AG10803 (cell line): ENCODE data around the gene FAAP20.

Experiments used
- DNase-seq: peaks from one replicate; pipeline ENCODE4 v3.0.0; 2010; ENCODE audit warnings: low read depth
- H3K4me3 ChIP-seq: 2 replicates; pipeline ENCODE4 v1.5.1; 2011; ENCODE audit warnings: mild to moderate bottlenecking, low read length, control low read depth
- TF ChIP-seq, protein P1 (sequence below): conservative IDR thresholded peaks from 2 replicates; pipeline ENCODE4 v1.5.1; 2011; ENCODE audit warnings: mild to moderate bottlenecking, low read length, control low read depth, inconsistent platforms

FAAP20 gene

DNA sequence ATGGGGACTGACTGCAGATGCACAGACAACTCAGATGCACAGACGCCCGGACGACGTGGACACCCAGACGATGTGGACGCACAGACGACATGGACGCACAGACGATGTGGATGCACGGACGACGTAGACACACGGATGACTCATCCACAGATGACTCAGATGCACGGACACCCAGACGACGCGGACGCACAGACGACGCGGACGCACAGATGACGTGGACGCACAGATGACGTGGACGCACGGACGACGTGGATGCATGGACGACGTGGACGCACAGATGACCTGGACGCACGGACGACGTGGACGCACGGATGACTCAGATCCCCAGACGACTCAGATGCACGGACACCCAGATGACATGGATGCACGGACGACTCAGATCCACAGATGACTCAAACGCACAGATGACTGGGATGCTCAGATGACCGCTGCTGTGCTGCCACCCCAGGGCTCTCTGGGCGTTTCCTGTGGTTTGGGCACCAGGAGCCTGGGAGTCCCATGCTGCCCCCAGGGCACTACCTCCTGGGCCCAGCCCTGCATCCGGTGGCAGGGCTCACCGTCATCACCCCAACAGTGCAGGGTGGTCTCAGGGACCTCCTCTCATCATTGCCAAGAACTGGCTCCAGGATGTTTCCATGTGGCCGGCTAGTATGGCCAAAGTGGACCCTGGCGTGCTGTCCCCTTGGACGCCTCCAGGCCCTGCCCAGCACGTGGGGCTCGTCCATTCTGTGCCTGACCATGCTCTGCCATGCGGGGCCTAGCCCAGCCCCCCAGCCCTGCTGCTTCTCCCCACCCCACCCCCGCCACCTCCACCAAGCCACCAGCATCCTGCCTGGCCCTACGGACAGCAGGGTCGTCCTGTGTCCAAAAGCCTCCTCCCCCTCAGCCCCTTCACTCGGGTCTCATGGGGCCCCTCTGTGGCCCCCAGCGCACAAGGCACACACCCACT, 14.0 kb downstream of the FAAP20 start:
- DNase-seq: no peak
- no peak overlapping the region for H3K4me3 ChIP-seq
- TF ChIP-seq, protein P1, sequence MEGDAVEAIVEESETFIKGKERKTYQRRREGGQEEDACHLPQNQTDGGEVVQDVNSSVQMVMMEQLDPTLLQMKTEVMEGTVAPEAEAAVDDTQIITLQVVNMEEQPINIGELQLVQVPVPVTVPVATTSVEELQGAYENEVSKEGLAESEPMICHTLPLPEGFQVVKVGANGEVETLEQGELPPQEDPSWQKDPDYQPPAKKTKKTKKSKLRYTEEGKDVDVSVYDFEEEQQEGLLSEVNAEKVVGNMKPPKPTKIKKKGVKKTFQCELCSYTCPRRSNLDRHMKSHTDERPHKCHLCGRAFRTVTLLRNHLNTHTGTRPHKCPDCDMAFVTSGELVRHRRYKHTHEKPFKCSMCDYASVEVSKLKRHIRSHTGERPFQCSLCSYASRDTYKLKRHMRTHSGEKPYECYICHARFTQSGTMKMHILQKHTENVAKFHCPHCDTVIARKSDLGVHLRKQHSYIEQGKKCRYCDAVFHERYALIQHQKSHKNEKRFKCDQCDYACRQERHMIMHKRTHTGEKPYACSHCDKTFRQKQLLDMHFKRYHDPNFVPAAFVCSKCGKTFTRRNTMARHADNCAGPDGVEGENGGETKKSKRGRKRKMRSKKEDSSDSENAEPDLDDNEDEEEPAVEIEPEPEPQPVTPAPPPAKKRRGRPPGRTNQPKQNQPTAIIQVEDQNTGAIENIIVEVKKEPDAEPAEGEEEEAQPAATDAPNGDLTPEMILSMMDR: no peak

DNA sequence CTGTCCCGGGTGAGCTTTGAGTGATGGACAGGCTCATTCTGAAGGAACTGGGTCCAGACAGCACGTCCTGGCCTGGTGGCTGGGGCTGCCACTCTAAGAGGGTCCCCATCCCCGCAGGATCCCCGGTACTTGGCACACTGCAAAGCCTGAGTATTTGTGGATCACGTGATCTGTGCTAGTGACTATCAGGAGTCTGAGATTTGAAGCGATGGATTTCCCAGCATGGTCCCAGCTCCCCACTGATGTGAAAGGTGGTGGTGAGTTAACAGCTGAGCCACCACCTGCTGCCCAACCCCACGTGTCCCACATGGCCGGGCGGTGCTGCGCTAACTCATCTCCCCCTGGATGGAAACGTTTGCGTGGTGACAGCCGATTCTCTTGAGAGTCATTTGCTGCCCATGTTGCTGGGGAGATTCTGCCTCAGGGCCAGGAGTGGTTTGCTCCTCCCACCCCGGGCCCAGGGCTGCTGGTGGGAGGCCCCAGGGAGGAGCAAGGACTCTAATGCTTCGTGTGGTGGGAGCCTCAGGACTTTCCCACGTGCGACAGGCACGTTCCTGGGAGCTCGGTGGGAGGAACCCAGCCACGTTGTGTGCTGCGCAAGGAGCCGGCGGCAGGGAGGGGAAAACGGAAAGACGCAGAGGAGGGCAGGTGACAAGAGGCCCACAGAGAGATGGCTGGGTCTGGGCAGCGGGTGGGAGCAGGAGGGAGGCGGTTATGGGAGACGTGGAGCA, 15.1 kb downstream of the FAAP20 start:
- TF ChIP-seq, protein P1: no peak
- no peak overlapping the region for H3K4me3 ChIP-seq
- DNase-seq: no peak

DNA sequence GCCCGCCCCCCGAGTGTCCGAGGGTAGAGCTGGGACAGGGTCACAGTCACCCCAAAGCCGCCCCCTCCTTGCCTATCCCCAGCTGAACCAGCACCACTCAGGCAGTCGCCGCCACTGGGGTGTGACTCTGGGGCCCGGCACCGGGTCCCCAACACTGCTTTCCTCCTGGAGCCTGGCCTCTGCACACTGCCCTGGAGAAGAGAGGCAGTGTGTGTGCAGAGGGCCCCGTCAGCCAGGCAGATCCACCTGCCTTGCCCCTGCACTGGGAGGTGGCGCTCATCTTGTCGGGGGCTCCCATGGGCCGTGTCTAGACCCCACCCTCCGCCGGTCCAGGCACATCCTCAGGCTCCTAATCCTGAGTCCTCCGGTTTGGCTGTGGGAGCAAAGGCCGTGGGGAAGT, 15.7 kb downstream of the FAAP20 start:
- H3K4me3 ChIP-seq: no peak overlapping the region
- TF ChIP-seq, protein P1: no peak
- DNase-seq: no peak

DNA sequence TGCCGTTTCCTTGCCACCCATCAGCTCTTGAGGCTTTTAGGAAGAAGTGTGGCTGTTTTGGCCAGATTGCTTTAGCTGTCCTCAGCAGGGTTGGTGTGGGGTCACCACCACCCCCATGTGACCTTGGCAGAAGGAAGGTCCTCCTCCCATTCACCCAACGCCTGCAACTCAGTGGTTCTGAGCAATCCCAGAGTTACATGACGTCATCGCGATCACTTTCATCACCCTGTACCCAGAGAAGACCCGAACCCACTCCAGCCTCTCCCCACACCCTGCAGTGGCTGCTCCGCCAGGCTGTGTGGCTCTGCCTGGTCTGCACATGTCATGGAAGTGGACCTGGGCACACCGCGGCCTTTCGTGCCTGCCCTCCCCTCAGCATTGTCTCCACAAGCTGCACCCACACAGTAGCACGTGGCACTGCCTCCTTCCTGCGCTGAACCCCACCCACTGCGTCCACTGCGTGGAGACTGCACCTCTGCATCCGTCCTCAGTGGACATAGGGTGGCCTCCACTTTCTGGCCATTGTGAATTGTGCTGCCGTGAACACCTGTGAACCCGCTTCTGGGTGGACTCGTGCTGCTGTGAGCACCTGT, 16.5 kb downstream of the FAAP20 start:
- no peak for DNase-seq
- TF ChIP-seq, protein P1: no peak
- no peak overlapping the region for H3K4me3 ChIP-seq

DNA sequence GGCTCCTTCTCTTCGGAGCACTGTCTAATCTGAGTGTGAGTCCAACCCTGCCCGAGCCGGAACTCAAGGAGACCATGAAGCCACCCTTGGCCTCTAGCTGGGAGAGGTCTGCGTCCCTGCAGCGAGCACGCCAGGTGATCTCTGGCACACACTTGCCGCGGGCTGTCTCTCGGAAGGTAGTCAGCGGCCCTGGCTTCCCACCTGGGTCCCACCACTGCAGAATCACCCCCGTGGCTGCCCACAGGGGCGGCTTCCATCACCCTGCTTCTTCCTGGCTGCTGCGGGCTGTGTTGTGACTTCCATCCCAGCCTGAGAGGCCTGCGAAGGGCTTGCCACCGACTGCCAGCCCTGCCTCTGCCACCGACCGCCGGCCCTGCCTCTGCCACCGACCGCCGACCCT, 17.0 kb downstream of the FAAP20 start:
- no peak overlapping the region for H3K4me3 ChIP-seq
- DNase-seq: no peak
- TF ChIP-seq, protein P1: no peak

DNA sequence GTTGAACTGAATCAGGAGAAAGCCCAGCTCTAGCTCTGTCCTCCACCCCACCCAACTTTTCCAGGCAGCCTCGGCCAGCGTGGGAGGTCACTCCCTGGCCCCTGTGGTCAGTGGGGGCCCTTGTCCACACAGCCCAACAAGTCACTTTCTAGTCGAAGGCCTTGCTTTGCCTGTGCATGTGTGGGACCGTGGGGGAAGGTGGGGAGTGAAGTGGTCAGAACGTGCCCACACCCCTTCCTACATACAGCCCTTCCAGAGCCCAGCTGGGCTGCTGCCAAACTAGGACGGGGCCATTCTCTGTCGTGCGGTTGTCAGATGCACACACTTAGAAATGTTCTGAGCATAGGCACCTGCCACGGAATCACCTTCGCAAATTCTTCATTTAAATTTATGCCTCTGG, 18.0 kb downstream of the FAAP20 start:
- DNase-seq: no peak
- H3K4me3 ChIP-seq: no peak overlapping the region
- TF ChIP-seq, protein P1: no peak
